Measurements from ENCODE around the gene ANKRD33B.
"Not testable (repeated sequence)": the region's sequence is repeated elsewhere in the genome, so short reads cannot be mapped to it uniquely, and the experiment has no call there.

The ANKRD33B gene

GRCh38 chr5:10594591-10595210 is 30.8 kb downstream of the ANKRD33B start:
- DNase-seq (ENCODE audit: low read depth), result no peak

DNA sequence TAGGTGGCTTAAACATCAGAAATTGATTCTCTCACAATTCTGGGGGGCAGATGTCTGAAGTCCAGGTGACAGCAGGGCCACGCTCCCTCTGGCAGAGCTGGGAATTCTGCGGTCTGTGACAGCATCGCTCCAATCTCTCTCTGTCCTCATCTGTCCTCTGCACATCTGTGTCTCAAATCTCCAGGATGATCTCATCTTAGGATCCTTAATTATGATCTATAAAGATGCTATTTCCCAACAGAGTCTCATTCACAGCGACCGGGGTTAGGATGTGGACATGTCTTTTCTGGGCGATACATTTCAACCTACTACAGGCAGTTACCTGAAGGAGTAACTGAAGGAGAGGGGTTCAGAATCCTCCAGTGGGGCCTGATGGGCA is 31.4 kb downstream of the ANKRD33B start:
- DNase-seq (ENCODE audit: low read depth), result no peak

DNA sequence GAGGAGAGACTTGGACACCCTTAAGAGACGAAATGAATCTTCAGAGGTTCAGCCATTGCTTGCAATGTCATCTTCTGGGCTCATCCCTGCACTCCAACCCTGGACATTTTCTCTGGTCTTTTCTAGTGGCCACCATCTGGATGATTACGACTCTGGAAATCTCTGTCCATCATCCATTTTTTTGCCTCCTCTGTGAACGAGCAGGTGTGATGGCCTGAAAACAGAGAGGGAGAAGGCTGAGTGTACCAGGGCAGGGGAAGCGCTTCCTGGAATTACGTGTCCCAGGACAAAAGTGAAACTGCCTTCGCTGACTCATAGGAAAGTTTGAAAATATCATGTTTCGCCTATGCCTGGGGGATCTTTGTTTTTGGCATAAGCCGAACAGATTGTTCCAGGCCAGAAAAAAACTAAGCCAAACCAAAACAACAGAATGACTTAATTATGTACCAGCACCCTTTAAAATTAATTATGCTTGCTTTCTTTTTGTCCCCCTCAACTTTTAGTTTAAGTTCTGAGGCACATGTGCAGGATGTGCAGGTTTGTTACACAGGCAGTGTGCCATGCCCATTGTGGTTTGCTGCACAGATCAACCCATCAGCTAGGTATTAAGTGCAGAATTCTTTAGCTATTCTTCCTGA is 31.9 kb downstream of the ANKRD33B start:
- DNase-seq (ENCODE audit: low read depth), result no peak

DNA sequence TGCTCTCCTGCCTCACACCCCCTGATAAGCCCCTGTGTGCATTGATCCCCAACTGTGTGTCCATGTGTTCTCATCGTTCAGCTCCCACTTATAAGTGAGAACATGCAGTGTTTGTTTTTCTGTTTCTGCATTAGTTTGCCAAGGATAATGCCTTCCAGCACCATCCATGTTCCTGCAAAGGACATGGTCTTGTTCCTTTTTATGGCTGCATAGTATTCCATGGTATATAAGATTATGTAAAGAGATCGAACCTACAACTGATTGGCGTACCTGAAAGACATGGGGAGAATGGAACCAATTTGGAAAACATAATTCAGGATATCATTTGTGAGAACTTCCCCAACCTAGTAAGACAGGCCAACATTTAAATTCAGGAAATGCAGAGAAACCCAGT is 32.4 kb downstream of the ANKRD33B start:
- no peak for DNase-seq (ENCODE audit: low read depth)

DNA sequence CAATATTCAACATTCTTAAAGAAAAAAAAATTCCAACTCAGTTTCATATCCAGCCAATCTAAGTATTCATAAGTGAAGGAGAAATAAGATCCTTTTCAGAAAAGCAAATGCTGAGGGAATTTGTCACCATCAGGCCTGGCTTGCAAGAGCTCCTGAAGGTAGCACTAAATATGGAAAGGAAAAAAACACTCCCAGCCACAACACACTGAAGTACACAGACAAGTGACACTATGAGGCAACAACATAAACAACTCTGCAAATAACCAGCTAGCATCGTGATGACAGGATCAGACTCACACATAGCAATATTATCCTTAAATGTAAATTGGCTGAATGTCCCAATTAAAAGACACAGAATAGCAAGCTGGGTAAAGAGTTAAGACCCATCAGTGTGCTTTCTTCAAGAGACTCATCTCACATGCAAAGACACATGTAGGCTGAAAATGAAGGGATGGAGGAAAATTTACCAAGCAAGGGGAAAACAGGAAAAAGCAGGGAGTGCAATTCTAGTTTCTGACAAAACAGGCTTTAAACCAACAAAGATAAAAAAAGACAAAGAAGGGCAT is 33.1 kb downstream of the ANKRD33B start:
- no peak for DNase-seq (ENCODE audit: low read depth)

- DNase-seq (ENCODE audit: low read depth), result no peak
Measured at GRCh38 chr5:10599113-10599512, 35.2 kb downstream of the ANKRD33B start.

DNA sequence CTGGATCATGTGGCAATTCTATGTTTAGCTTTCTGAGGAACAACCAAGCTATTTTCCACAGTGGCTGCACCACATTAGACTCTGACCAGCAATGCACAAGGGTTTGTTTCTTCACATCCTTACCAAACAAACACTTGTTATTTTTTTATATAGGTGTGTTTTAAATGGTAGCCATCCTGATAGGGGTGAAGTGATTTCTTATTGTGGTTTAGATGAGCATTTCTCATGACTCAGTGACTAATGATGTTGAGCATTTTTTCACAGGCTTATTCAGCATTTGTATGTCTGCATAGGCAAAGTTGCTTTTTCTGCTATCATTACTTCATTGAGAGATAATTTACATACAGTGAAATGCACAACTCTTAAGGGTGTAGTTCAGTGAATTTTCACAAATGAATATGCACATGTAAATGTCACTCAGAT is 36.0 kb downstream of the ANKRD33B start:
- no peak for DNase-seq (ENCODE audit: low read depth)

DNA sequence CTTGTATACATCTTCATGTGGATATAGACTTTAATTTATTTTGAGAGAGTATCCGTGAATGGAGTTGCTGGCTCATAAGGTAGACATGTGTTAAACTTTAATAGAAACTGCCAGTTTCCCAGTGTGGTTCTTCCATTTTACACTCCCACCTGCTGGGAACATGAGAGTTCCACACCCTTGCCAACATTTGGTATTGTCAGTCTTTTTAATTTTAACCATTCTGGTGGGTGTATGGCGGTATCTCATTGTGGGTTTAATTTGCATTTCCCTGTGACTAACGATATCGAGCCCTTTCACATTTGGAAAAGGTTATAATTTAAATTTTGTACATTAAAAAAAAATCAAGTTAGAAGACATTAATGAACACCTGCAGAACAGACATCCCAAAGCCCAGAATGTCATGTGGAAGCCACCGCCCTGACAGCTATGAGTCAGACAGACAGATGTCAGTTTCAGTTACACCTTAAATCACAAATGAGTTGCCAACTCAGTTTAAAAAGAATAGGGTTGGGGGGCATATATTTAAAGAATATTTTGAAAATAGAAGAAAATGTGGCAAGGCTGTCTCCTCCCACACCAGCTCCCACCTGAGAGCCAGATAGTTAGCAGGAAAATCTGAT is 36.9 kb downstream of the ANKRD33B start:
- no peak for DNase-seq (ENCODE audit: low read depth)

- no peak for DNase-seq (ENCODE audit: low read depth)
Measured at GRCh38 chr5:10601246-10602030, 37.6 kb downstream of the ANKRD33B start.

- DNase-seq (ENCODE audit: low read depth), result no peak
Measured at GRCh38 chr5:10602031-10602806, 38.3 kb downstream of the ANKRD33B start.

DNA sequence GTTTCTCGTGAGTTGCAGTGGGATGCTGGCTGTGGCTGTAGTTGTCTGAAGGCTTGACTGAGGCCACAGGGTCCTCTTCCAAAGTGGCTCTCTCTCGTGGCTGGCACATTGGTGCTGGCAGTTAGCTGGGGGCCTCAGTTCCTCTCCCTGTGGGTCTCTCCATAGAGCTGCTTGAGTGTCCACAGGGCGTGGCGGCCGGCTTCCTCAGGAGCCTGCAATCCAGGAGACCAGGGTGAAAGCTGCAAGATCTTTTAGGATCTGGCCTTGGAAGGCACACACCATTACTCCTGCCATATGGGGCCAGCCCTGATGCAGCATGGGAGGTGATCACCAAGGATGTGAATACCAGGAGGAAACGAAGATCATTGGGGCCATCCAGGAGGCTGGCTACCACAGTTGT is 41.1 kb downstream of the ANKRD33B start:
- no peak for DNase-seq (ENCODE audit: low read depth)

- not testable (repeated sequence) for DNase-seq (ENCODE audit: low read depth)
Measured at GRCh38 chr5:10606632-10607022, 42.8 kb downstream of the ANKRD33B start.

GRCh38 chr5:10607023-10607665 is 43.3 kb downstream of the ANKRD33B start:
- no peak for DNase-seq (ENCODE audit: low read depth)

GRCh38 chr5:10607666-10608073 is 43.8 kb downstream of the ANKRD33B start:
- DNase-seq (ENCODE audit: low read depth), result no peak

GRCh38 chr5:10608081-10608480 is 44.2 kb downstream of the ANKRD33B start:
- DNase-seq (ENCODE audit: low read depth), result not testable (repeated sequence)

- no peak for DNase-seq (ENCODE audit: low read depth)
Measured at GRCh38 chr5:10610058-10610457, 46.2 kb downstream of the ANKRD33B start.

DNA sequence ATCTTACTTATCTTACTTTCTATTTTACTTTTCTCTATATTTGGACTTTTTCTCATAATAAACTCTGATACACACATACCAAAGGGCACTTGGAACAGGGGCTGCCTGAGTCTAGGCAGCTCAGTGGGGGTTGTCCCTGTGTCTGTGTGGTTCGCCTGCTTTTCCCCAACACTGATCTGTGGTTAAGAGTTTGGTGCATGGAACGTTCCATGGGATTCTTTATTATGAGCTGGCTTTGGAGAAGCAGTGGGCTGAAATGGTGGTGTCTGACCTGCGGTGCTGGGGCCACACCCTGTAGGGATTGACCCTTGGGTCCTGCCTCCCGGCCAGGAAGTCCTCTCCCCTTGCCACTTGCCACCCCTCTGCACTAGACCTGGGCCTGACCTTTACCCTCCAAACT is 47.4 kb downstream of the ANKRD33B start:
- no peak for DNase-seq (ENCODE audit: low read depth)

- DNase-seq (ENCODE audit: low read depth), result no peak
Measured at GRCh38 chr5:10612251-10612650, 48.4 kb downstream of the ANKRD33B start.

DNA sequence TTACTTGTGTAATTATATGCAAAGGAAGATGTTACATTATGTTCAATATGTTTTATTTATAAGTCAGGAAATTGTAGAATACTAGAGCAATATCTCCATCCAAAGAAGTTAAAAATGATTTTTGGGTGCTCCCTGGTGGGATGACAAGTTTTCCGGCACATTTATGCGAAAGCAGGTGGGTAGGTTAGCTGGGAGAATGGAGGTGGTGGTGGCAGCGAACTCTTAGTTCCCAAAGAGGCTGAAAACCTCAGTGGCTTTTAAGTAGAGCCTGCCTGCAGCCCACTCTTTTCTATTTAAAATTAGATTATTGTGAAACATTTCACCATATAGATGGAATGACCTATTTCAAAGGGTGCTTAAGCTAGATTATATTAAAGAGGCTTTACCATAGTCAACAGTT is 51.8 kb downstream of the ANKRD33B start:
- DNase-seq (ENCODE audit: low read depth), result no peak

DNA sequence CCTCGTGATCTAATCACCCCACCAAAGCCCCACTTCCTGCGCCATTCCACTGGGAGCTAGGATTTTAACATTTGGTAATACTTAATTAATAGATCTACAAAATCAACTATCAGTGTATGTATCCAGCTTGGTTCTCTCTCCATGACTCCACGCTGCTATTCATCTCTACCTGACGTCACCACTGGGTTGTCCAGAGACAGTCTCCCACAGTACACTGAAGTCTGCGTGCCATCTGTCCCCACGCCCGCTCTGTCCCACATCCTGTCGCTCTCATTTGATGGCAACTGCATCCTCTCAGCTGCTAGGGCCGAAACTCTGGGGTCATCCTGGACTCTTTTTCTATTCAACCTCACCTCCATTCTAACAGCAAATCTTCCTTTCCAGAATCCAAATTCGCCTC is 53.2 kb downstream of the ANKRD33B start:
- no peak for DNase-seq (ENCODE audit: low read depth)

DNA sequence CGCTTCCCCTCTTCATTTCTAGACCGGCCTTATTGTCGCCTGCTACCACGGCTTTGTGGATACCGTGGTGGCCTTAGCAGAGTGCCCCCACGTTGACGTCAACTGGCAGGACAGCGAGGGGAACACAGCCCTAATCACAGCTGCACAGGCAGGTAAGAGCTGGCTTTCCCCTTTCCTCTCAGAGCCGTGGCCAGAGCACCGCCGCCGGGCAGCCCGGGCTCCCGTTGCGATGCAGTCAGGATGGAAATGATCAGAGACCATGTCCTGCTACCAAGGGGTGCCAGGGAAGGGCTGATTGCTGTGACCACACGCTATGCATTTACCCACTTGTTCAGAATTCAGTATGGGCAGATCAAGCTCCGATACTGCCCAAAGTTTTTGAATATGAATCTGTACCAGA is 54.4 kb downstream of the ANKRD33B start:
- DNase-seq (ENCODE audit: low read depth), result no peak

Data from stimulated activated CD8-positive, alpha-beta memory T cell treated with anti-CD3 and anti-CD28 coated beads, Interleukin-15, amount 100 ng/mL, for 1 hour (primary cell).